Tongue (tissue), 2 donors: ENCODE measurements around the gene ITGBL1. TPM values are rescaled to one million over a fixed set of nuclear protein-coding genes. Genes with fewer than 3 reads are reported as not detected.

Source experiments
- DNase-seq: peaks from one replicate; pipeline ENCODE4 v3.0.0-alpha.2; 2015
- total RNA-seq: library from RNA; depleted of rRNA; stranded (reverse); fragments of >200 nt; gene quantifications from one replicate; pipeline ENCODE4 v1.2.3, GENCODE V29; 2014

The ITGBL1 gene
- total RNA-seq, 1 donor from 2014 or later = 4.3 TPM

GRCh38 chr13:101755228-101755887, 302.9 kb downstream of the ITGBL1 start:
- DNase-seq = no peak

GRCh38 chr13:101757446-101758039, 305.1 kb downstream of the ITGBL1 start:
- DNase-seq = peak; percentile 48

GRCh38 chr13:101763191-101763590, 310.7 kb downstream of the ITGBL1 start:
- no peak for DNase-seq

Other genes starting within 250 kb of the ITGBL1 start
- gene NALCN, start 36.2 kb upstream of the ITGBL1 start, total RNA-seq = 3.8 TPM